Neural cell (in vitro differentiated cells): ENCODE data around the gene TTLL5. TPM values are rescaled to one million over a fixed set of nuclear protein-coding genes. Genes with fewer than 3 reads are reported as not detected.

Experiments used
- H2AFZ ChIP-seq: fragments of 200-600, 300-800 bp; sonication (generic), shearing (Covaris generic); 2 replicates; pipeline ENCODE4 v1.6.0; 2014; ENCODE audit warnings: low read depth, mild to moderate bottlenecking, antibody characterized with exemption, low read length, moderate library complexity
- H3F3A ChIP-seq: fragments of 200-600 bp; shearing (Covaris generic); 2 replicates; pipeline ENCODE4 v1.6.1; 2016; ENCODE audit warnings: mild to moderate bottlenecking, moderate library complexity, mixed read lengths, antibody characterized with exemption, low read length; ENCODE audit not compliant: insufficient read depth, poor library complexity, severe bottlenecking
- H3K27ac ChIP-seq: fragments of 200-600, 300-800 bp; sonication (generic), shearing (Covaris generic); 2 replicates; pipeline ENCODE4 v1.5.1; 2014; ENCODE audit warnings: mild to moderate bottlenecking, low read length, moderate library complexity
- H3K27me3 ChIP-seq: fragments of 300-800, 200-600 bp; sonication (generic), shearing (Covaris generic); 2 replicates; pipeline ENCODE4 v1.6.0; 2014; ENCODE audit warnings: mild to moderate bottlenecking, low read depth, low read length, moderate library complexity; ENCODE audit not compliant: insufficient read depth
- H3K36me3 ChIP-seq: fragments of 300-800, 200-600 bp; sonication (generic), shearing (Covaris generic); 2 replicates; pipeline ENCODE4 v1.5.1; 2014; ENCODE audit warnings: mild to moderate bottlenecking, antibody characterized with exemption, low read length, moderate library complexity; ENCODE audit not compliant: insufficient read depth
- H3K4me2 ChIP-seq: fragments of 300-800, 200-600 bp; sonication (generic), shearing (Covaris generic); 2 replicates; pipeline ENCODE4 v1.6.0; 2014; ENCODE audit warnings: mild to moderate bottlenecking, low read length
- H3K4me3 ChIP-seq: fragments of 300-800, 200-600 bp; sonication (generic), shearing (Covaris generic); 2 replicates; pipeline ENCODE4 v1.5.1; 2014; ENCODE audit warnings: mild to moderate bottlenecking, low read length, moderate library complexity
- H3K79me2 ChIP-seq: fragments of 200-600 bp; shearing (Covaris generic); replicated peaks from 2 replicates; pipeline ENCODE4 v1.6.0; 2014; ENCODE audit warnings: mild to moderate bottlenecking, low read length, moderate library complexity; ENCODE audit not compliant: insufficient read depth
- H3K9ac ChIP-seq: fragments of 300-800, 200-600 bp; sonication (generic), shearing (Covaris generic); 2 replicates; pipeline ENCODE4 v1.6.1; 2016; ENCODE audit warnings: mild to moderate bottlenecking, low read length, mixed read lengths
- H3K9me2 ChIP-seq: fragments of 200-600 bp; shearing (Covaris generic); 2 replicates; pipeline ENCODE4 v1.6.1; 2016; ENCODE audit warnings: mild to moderate bottlenecking, low read length, mixed read lengths; ENCODE audit not compliant: insufficient read depth
- H3K9me3 ChIP-seq: fragments of 200-600, 300-800 bp; sonication (generic), shearing (Covaris generic); 2 replicates; pipeline ENCODE4 v1.6.1; 2016; ENCODE audit warnings: mild to moderate bottlenecking, mixed run types, low read length, moderate library complexity, mixed read lengths
- H4K20me1 ChIP-seq: fragments of 200-600 bp; shearing (Covaris generic); 2 replicates; pipeline ENCODE4 v1.6.1; 2016; ENCODE audit warnings: mild to moderate bottlenecking, mixed run types; ENCODE audit not compliant: insufficient read depth
- CTCF ChIP-seq: fragments of 450-650 bp; IDR thresholded peaks from 2 replicates; pipeline ENCODE4 v1.5.1; 2014; ENCODE audit warnings: antibody characterized with exemption, mild to moderate bottlenecking, moderate library complexity; ENCODE audit not compliant: poor library complexity, severe bottlenecking
- EP300 ChIP-seq: fragments of 450-650 bp; conservative IDR thresholded peaks from 2 replicates; pipeline ENCODE4 v1.6.1; 2014; ENCODE audit warnings: antibody characterized with exemption, mild to moderate bottlenecking, moderate library complexity; ENCODE audit not compliant: poor library complexity, severe bottlenecking
- EZH2 ChIP-seq: fragments of 200-600, 300-800 bp; shearing (Covaris generic), sonication (generic); IDR thresholded peaks from 2 replicates; pipeline ENCODE4 v1.6.1; 2014; ENCODE audit warnings: antibody characterized with exemption, low read length, borderline replicate concordance, mild to moderate bottlenecking; ENCODE audit not compliant: insufficient read depth, poor library complexity, severe bottlenecking
- MXI1 ChIP-seq: fragments of 450-650 bp; conservative IDR thresholded peaks from 2 replicates; pipeline ENCODE4 v1.6.1; 2014; ENCODE audit warnings: antibody characterized with exemption, mild to moderate bottlenecking; ENCODE audit not compliant: poor library complexity, severe bottlenecking
- POLR2AphosphoS5 ChIP-seq: IDR thresholded peaks from 2 replicates; pipeline ENCODE4 v1.6.1; 2012
- RAD21 ChIP-seq: fragments of 450-650 bp; conservative IDR thresholded peaks from 2 replicates; pipeline ENCODE4 v1.6.1; 2014; ENCODE audit warnings: antibody characterized with exemption, mild to moderate bottlenecking, moderate library complexity
- REST ChIP-seq: IDR thresholded peaks from 2 replicates; pipeline ENCODE4 v1.6.1; 2012; ENCODE audit warnings: borderline replicate concordance
- SMC3 ChIP-seq: fragments of 450-650 bp; conservative IDR thresholded peaks from 2 replicates; pipeline ENCODE4 v1.6.1; 2014; ENCODE audit warnings: antibody characterized with exemption, mild to moderate bottlenecking, moderate library complexity; ENCODE audit not compliant: poor library complexity
- TAF1 ChIP-seq: IDR thresholded peaks from 2 replicates; pipeline ENCODE4 v1.6.1; 2012; ENCODE audit warnings: low read depth
- polyA plus RNA-seq: library from polyadenylated mRNA; depleted of rRNA; stranded (reverse); fragments of >200 nt; gene quantifications from 2 replicates; pipeline ENCODE4 v1.2.3, GENCODE V29; 2014

The TTLL5 gene
- polyA plus RNA-seq, 1 donor from 2014 or later: 8.2 TPM

- Histone ChIP-seq H3K27me3 (no peaks in the 10 kb centered on the region), H3F3A (no peaks in the 10 kb centered on the region), H2AFZ (no peak overlapping the region), H3K79me2 (no peaks in the 10 kb centered on the region), H3K36me3 (peaks cover 4% of the 10 kb centered on the region), H3K4me2 (no peak overlapping the region), H3K4me3 (no peak overlapping the region), H3K9ac (no peak overlapping the region), H3K9me3 (no peaks in the 10 kb centered on the region), H3K27ac (no peak overlapping the region), H4K20me1 (no peaks in the 10 kb centered on the region), H3K9me2 (no peaks in the 10 kb centered on the region)
- TF ChIP-seq REST (no peak), EP300 (no peak), MXI1 (no peak), EZH2 (no peak), TAF1 (no peak), RAD21 (no peak), SMC3 (no peak), POLR2AphosphoS5 (no peak)
Observed at GRCh38 chr14:75725481-75725880, 64.4 kb downstream of the TTLL5 start.

- no peak overlapping the region for H3K27ac ChIP-seq
- H3K9me2 ChIP-seq: no peaks in the 10 kb centered on the region
- H3K27me3 ChIP-seq: no peaks in the 10 kb centered on the region
- H3F3A ChIP-seq: no peaks in the 10 kb centered on the region
- peaks cover 4% of the 10 kb centered on the region for H3K36me3 ChIP-seq
- TF ChIP-seq SMC3 (no peak), TAF1 (no peak), EP300 (no peak), RAD21 (no peak), CTCF (no peak), POLR2AphosphoS5 (no peak), EZH2 (no peak), REST (no peak), MXI1 (no peak)
- H3K4me2 ChIP-seq: no peak overlapping the region
- no peak overlapping the region for H3K4me3 ChIP-seq
- H3K9me3 ChIP-seq: no peaks in the 10 kb centered on the region
- no peak overlapping the region for H2AFZ ChIP-seq
- no peaks in the 10 kb centered on the region for H3K79me2 ChIP-seq
- no peaks in the 10 kb centered on the region for H4K20me1 ChIP-seq
- no peak overlapping the region for H3K9ac ChIP-seq
Observed at GRCh38 chr14:75726321-75726720, 65.3 kb downstream of the TTLL5 start.
